ENCODE results near the gene PLCB1.
A peak's percentile ranks its signal among the peaks of the same experiment; 100 is the strongest.
"Not testable (repeated sequence)": the region's sequence is repeated elsewhere in the genome, so short reads cannot be mapped to it uniquely, and the experiment has no call there.

PLCB1 gene

GRCh38 chr20:8335495-8336195, 203.6 kb downstream of the PLCB1 start:
- no peak for DNase-seq (ENCODE audit: low read depth)

GRCh38 chr20:8339349-8339748, 207.3 kb downstream of the PLCB1 start:
- DNase-seq (ENCODE audit: low read depth), result no peak

DNA sequence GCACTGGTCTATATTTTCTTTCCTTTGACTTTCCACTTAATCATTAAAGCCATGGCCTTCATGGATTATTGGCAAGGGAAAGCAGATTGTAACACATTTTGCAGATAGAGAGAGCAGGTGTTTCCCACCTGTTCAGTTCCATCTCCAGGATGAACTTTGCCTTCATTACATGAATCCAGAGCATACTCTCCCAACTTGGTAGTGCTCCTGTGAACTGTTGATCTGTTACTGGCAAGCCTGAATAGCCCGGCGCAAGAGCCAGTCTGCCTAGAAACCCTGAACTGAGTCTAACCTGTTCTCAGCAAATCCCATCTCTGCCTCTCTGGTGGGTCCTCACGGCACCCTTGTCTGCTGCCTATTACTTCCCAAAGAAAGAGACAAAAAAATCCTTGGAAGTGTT, 210.3 kb downstream of the PLCB1 start:
- DNase-seq (ENCODE audit: low read depth), result no peak

GRCh38 chr20:8344106-8344505, 212.0 kb downstream of the PLCB1 start:
- no peak for DNase-seq (ENCODE audit: low read depth)

DNA sequence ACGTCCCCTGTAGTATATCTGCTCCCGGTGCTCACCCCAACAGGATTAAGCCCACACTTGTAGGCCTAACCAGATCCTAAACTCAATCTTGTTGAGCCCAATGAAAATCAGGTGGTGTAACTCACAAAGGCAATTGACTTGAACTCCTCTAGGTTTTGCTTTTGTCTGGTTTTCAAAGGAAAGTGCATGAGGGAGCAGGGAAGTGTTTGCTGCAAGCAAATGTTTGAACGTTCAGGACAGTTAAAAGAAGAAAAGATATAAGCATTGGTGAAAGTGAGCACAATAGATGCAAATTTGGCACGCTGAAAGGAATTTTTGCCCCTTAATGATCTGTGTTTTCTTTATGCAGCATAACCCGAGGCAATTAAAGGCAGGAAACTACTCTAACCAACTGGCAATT, 212.6 kb downstream of the PLCB1 start:
- no peak for DNase-seq (ENCODE audit: low read depth)

- DNase-seq (ENCODE audit: low read depth), result no peak
Observed at GRCh38 chr20:8346700-8347270, 214.7 kb downstream of the PLCB1 start.

GRCh38 chr20:8350225-8350624, 218.2 kb downstream of the PLCB1 start:
- not testable (repeated sequence) for DNase-seq (ENCODE audit: low read depth)

DNA sequence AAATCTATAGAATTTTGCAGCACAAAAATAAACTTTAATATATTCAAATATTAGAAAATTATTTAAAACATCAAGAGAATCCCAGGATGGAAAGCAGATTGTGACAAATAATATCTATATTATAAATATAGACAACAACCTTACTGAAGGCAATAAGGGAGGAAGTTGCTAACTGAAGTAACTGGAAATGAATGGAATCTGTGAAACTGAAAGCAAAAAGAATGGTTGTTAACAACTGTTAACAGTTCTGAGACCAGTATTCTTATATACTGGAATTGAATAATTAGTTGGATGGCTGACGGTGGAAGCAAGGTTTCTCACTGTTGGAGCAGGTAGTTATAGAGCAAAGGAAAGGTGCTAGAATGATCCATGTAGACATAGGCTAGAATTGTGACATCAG, 220.4 kb downstream of the PLCB1 start:
- no peak for DNase-seq (ENCODE audit: low read depth)

- DNase-seq (ENCODE audit: low read depth), result no peak
Observed at GRCh38 chr20:8353512-8353911, 221.4 kb downstream of the PLCB1 start.

GRCh38 chr20:8355453-8355852, 223.4 kb downstream of the PLCB1 start:
- no peak for DNase-seq (ENCODE audit: low read depth)

GRCh38 chr20:8356806-8357205, 224.7 kb downstream of the PLCB1 start:
- DNase-seq (ENCODE audit: low read depth), result no peak

DNA sequence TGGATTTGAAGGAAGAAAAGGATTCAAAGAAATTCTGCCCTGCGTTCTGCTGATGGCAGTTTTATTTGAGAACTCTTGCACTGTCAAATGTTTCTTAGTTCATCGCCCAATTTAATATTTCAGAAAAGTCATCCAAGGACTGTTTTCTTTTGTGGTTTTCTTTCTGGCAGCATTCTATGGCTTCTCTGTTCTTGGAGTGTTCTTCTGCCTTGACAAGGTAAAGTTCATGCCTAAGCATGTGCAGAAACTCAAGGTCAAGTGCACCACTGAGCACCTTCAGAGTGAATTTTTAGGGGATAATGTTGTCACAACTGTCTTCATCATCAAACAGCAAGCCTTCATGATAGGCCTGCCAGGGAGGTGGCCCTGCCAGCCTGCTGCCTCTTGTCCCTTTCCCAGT, 225.6 kb downstream of the PLCB1 start:
- peak; percentile 20 for DNase-seq (ENCODE audit: low read depth)

GRCh38 chr20:8360035-8360434, 228.0 kb downstream of the PLCB1 start:
- DNase-seq (ENCODE audit: low read depth), result no peak

- peak; percentile 36 for DNase-seq (ENCODE audit: low read depth)
Observed at GRCh38 chr20:8361006-8361652, 229.1 kb downstream of the PLCB1 start.

DNA sequence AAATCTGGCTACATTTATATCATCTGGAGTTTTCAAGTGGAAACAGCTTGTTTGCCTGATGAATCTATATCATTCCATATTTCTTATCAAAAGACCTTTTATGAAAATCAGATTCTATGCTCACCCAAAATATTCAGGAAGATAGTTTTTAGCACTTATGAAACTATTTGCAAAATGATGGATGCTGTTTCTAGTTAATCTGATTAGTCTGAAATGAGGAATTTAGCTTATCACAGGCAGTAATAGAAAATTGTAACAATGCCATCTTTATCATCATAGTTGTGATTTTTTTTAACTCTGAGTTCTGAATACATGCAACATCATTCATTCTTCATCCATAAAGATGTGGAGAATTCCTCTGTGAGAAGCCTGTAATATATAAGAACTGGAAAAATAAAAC, 229.7 kb downstream of the PLCB1 start:
- DNase-seq (ENCODE audit: low read depth), result no peak

DNA sequence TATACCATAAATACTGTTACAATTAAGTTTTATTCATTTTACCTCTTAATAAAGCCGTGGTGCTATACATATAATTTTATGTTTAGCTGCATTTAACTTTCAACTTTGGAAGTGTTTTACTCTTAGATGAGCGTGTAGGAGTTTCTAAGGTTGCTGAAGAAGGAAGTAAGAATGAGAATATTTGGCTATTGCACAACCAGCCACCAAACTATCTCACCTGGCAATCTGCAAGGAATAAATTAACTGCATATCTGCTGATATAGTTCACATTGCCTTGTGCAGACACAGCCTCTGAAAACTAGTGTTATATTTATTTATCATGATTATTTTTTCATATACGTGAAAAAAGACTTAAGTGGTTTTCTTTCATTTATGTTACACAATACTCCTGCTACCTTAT, 230.4 kb downstream of the PLCB1 start:
- no peak for DNase-seq (ENCODE audit: low read depth)

- no peak for DNase-seq (ENCODE audit: low read depth)
Observed at GRCh38 chr20:8363970-8364733, 232.1 kb downstream of the PLCB1 start.

- no peak for DNase-seq (ENCODE audit: low read depth)
Observed at GRCh38 chr20:8364734-8365078, 232.6 kb downstream of the PLCB1 start.

- DNase-seq (ENCODE audit: low read depth), result no peak
Observed at GRCh38 chr20:8365634-8366033, 233.6 kb downstream of the PLCB1 start.

DNA sequence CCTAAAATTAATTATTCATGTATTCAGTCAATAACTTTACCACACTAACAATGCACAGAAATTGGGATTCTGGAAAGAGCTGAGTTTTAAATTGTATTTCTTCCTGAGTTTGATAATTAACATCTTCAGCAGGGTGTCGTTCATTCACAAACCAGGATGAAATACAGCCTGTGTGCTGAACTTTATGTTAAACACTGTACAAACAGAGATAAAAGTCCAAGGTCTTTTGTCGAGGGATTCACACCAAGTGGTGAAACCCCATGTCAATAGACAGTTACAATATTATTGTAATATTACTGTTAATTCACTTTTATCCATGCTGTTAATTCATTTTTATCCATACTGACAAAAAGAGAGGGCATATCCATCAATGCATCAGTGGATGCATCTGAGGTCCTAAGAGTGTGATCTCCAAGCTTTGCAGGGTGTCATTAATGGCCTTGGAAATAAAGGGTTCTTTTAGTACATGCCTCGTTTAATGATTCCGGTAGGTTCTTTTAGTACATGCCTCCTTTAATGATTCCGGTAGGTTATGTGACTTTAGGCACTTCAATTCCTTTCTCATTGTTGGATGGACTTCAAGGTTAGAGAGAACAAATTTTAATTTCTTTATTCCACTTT, 234.3 kb downstream of the PLCB1 start:
- DNase-seq (ENCODE audit: low read depth), result no peak

GRCh38 chr20:8367689-8368088, 235.6 kb downstream of the PLCB1 start:
- DNase-seq (ENCODE audit: low read depth), result no peak

GRCh38 chr20:8368670-8369069, 236.6 kb downstream of the PLCB1 start:
- no peak for DNase-seq (ENCODE audit: low read depth)

DNA sequence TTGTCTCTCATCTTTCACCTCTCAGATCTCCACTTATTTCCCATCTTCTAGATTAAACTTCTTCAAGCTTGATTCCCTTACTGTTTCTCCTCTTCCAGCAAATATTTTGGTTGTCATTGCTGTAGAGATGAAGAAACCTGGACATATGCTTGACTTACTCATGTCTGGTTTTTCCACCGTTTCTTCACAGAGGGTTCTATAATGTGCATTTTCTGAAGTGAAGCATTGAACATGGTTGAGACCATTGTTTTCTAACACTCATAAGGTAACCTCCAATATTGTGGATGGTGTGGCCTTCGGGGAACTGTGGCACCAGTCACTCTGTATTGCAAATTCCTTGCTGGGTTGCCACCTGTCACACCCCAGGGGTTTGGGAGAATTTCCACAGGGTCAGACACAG, 237.2 kb downstream of the PLCB1 start:
- no peak for DNase-seq (ENCODE audit: low read depth)
